HEK293 (cell line): ENCODE results near the gene PYGO2.
"Not testable (repeated sequence)": the region's sequence is repeated elsewhere in the genome, so short reads cannot be mapped to it uniquely, and the experiment has no call there.

Experiments
- CTCF ChIP-seq: fragments of 450-650 bp; formaldehyde crosslinking; IDR thresholded peaks from 2 replicates; pipeline ENCODE4 v1.5.1; 2016; ENCODE audit warnings: missing biosample characterization, missing genetic modification characterization
- ZNF114 ChIP-seq: fragments of 450-650 bp; formaldehyde crosslinking; IDR thresholded peaks from 2 replicates; pipeline ENCODE4 v1.5.0; 2017; ENCODE audit warnings: missing biosample characterization, missing genetic modification characterization
- ZNF184 ChIP-seq: fragments of 450-650 bp; IDR thresholded peaks from 2 replicates; pipeline ENCODE4 v1.5.1; 2018; ENCODE audit warnings: missing biosample characterization, mild to moderate bottlenecking, missing genetic modification characterization
- ZNF501 ChIP-seq: fragments of 450-650 bp; formaldehyde crosslinking; IDR thresholded peaks from 2 replicates; pipeline ENCODE4 v1.5.1; 2016; ENCODE audit warnings: missing biosample characterization, missing genetic modification characterization

- not testable (repeated sequence) for TF ChIP-seq ZNF114 (tag by site-specific recombination); ZNF501 (tag by site-specific recombination); ZNF184; CTCF
These were observed 16.2 kb upstream of the PYGO2 start for GRCh38 chr1:154977762-154978161.
